Measurements from ENCODE around the gene RTN4IP1.
A peak's percentile ranks its signal among the peaks of the same experiment; 100 is the strongest.
"Not testable (repeated sequence)": the region's sequence is repeated elsewhere in the genome, so short reads cannot be mapped to it uniquely, and the experiment has no call there.

Gene RTN4IP1

DNA sequence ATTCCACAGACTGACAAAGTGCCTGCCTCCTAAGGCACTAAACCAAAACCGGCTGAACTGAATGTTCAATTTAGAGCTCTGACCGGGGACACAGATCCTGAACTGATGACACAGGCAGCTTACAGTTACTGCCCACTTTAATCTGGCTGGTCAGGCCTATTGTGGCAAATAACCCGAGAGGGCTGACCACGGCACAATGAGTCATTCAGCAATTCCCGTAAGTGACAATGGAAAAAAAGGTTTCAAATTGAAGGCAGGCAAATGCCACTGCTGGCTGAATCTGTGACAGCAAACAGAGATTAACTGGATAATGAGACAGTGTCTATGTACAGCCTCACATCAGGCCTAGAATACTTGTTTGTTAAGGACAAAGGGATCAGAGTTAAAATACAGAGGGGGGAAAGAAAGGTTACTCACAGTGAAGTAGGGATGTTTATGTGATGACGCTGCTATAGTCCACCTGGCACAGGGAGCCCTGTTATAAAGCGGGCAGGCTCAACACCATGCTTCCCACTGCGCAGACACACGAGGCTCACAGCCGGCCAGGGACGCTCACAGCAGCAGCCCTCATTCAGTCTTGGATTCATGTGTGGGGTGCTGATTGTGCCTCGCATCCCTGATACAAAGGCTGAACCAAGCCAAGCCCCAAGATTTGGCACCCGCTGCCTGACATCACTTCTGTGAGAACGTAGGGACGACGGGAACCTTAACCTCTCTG, 54.4 kb downstream of the RTN4IP1 start:
- DNase-seq: peak; percentile 49

DNA sequence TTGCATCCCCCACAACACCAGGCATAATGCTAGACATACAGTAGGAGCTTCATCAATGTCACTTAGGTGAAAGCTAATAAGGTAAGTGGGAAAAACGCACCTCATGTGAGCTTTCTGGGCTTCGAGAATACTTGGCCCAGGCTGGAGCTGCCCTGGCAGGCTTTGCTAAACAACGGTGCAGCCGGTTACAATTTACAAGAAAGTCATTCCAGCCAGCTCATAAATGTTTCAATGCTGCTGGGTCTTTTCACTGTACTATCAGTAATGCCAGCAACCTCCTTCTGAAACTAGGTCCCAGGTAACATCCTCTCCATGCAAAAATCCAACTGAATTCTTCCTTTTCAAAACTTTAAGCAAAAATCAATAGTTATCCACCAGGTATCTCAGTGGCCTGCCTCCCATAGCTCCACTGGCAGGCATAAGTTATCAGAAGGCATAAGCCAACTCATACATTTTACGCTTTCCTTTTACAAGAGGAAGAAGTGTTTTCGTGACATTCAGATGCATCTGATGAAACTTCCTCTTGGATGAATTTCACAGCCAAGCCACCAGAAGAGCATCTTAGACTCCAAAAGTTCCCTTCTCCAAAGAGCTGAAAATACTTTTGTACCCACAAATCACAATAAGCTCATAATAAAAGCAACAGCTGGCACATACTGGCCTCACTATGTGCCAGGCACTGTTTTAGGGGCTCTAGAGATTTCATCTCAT, 56.3 kb downstream of the RTN4IP1 start:
- no peak for DNase-seq

DNA sequence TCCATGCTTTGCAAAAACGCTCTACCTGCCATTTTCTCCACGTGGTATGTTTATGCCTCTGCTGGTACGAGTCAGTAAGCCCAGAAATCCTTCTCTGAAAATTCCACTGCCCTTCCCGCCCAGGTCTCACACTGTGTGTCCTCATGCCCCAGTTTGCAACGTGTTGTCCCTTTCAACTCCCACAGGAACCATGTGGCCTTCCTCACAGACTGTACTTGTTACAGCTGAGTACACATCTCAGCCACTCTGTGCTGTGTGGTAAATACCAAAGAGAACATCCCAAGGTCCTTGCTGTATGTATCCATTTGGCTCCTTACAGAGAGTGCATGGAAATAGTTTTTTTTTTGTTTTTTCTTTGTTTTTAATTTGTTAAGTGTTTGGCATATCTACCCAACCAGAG, 56.9 kb downstream of the RTN4IP1 start:
- DNase-seq: no peak

DNA sequence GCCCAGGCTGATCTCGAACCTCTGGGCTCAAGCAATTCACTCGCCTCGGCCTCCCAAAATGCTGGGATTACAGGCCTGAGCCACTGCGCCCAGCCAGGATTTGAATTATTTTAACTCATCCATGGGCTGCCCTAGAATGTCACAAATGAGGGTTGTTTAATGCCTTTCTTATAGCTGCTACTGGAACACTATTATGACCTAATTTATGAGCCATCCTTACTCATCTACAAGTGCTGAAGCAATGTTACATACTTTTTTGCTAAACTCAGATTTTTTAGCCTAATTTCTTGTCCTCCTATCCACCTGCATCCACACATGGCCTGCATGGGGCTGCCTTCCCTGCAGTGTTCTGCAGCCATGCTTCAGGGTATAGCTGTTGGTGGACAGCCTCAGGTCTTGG, 59.9 kb downstream of the RTN4IP1 start:
- DNase-seq: no peak

DNA sequence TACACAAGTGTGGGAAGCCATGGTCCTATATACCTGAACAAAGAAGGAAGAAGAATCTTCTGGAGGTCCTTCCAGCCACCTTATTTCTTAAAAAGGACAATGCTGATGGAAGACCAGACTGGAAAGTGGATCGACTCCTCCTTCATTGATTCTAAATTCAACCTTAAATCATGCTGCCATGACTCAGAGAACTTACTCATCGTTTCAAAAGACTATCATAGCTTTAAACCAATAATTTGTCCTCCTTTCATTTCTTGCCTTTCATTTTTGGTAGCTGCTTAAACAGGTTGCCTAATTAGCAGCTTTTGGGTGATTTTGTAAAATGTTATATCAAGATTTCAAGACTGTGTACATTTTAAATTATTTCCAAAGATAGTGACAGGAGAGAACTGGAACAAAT, 60.8 kb downstream of the RTN4IP1 start:
- DNase-seq: no peak

DNA sequence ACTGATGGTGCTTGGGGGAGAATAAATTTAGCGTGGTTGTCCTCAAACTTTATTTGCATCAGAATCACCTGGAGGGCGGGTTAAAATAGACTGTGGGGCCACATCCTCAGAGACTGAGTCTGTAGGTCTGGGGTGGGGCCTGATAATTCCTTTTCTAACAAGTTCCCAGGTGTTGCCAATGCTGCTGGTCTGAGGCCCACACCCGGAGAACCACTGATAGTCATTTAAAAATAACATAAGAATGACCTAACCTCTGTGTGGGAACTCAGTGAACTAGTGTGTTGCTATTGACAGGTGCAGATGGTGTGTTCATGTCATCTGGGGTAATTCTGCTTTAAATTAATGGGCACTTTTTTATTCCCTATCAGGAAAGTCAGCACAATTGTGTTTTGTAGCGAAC, 64.8 kb downstream of the RTN4IP1 start:
- DNase-seq: no peak

DNA sequence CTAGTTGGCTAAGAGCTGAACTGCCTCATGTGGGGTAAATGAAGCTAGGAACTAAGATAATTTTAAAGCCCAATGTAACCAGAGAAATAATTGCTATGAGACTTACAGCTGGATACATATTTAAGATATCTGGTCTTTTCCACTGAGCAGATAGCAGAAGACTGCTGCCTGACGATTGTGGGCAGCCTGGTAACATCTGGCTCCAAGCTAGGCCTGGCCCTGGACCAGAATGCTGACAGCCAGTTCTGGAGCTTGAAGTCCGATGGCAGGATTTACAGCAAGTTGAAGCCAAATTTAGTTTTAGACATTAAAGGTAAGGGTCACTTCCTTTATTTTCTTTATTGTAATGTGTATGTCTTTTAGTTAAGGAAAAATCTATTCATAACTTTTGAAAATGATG, 65.7 kb downstream of the RTN4IP1 start:
- no peak for DNase-seq

DNA sequence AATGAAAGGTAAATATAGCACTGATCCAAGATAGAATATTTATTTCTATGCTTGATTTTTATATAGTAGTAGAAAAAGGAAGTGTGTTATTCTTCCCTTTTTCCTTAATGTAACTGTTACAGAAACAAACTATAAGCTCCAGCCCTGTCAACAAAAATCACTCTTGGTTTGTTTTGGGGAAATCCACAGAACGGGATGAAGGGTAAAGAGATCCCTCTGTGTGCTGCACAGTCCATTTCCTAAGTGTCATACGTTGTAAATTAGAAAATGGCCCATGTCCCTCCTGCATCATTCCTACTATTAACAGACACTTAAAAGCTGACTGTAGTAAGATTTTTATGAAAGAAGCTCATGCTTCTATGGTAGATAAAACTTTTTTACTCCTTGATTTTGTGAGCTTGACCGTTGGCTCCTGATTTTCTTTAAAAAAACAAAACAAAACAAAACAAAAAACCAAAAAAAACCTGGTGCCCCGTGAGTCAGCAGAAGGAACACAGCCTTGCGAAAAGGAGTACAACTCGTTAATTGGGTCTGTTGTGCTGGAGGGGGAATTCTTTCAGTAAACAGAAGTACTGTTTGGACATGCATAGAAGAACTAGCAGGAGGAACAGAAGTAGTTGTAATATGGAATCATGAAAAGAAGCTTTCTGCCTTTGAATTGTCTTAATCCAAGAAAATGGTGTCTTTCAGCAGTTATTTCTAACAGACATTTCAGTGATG, 67.5 kb downstream of the RTN4IP1 start:
- DNase-seq: no peak

DNA sequence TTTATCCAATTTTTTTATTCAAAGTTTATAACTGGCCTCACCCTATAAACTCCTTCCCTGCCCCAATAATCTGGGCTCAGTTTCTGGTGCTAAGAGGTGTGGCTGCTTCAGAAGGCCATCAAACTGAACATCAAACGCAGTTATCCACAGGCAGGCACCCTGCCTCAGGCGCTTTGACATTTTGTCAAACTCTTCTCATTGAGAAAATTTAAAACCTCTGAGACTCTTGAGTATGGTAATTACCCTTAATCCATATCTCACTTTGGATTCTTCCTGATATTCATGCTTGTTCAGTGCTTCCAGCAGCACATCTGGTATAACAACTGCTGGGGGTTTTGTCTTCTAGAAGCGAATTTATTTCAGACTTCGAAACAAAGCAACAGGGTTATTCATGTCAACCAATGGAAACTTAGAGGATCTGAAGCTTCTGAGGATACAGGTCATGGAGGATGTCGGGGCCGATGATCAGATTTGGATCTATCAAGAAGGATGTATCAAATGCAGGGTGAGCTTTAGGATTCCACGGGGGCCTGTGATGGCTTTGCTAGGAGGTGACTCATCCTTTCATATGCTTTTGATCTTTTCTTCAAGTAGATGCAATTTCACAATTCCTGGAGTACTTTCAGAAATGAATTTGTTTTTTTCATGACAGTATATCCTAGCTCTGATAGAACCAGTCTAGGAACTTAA, 68.2 kb downstream of the RTN4IP1 start:
- no peak for DNase-seq

DNA sequence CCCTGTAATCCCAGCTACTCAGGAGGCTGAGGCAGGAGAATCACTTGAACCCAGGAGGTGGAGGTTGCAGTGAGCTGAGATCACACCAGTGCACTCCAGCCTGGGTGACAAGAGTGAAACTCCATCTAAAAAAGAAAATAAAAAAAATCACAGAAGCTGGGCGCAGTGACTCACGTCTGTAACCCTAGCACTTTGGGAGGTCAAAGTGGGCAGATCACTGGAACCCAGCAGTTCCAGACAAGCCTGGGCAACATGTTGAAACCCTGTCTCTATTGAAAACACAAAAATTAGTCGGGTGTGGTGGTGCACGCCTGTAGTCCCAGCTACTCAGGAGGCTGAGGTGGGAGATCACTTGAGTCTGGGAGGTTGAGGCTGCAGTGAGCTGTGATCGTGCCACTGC, 69.6 kb downstream of the RTN4IP1 start:
- not testable (repeated sequence) for DNase-seq

DNA sequence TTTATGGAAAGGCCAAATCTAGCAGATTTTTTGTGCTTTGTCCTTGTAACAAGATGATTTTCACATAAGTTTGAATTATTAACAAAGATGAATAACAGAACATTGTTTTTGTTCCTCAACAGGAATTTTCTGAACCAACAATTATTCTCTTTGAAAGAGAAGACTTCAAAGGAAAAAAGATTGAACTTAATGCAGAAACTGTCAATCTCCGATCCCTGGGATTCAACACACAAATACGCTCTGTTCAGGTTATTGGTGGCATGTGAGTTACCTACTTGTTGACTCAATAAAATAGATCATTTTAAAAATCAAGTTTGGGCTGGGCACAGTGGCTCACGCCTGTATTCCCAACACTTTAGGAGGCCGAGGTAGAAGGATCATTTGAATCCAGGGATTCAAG, 70.9 kb downstream of the RTN4IP1 start:
- no peak for DNase-seq

DNA sequence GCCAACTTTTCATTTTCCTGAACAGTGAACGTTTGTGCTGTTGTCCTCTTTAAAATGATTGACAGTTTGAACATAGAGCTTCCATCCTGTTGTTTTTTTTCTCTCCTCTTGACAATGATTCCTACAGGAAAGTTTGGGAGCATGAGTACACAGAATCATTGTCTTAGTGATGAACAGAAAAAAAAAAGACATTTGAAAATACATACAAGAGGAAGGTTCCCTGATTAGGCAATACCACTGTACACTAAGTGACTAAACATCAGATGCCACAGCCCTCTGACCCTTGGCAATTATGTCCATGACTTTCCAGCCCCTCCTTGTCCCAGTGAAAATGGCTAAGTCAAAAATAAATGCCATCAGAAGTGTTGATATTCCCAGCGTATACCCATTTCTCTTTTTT, 71.5 kb downstream of the RTN4IP1 start:
- no peak for DNase-seq

DNA sequence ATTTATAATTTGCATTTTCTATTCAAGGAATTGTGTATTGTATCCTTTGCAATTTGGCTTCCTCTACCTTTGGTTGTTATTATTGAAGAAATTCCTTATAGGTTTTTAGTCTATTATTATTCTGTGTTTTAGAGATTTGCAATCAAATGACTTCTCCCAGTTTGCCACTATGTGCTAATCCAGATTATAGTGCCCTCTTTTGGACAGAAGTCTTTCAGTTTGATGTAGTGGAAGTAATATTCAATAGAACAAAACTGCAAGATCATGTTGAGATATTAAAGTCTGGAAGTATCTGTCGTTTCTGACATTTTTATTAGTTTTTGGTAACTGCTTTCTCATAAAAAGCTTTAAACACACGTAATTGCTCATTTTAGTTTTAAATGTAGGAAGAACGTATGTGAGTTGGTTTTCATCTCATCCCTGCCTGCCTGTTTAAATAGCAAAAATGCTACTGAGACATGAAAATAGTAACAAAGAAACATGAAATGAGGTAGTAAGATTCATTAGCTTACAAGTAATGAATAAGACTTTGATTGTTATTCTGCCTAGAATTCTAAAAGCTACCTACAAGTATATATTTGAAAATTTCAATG, 72.8 kb downstream of the RTN4IP1 start:
- no peak for DNase-seq

DNA sequence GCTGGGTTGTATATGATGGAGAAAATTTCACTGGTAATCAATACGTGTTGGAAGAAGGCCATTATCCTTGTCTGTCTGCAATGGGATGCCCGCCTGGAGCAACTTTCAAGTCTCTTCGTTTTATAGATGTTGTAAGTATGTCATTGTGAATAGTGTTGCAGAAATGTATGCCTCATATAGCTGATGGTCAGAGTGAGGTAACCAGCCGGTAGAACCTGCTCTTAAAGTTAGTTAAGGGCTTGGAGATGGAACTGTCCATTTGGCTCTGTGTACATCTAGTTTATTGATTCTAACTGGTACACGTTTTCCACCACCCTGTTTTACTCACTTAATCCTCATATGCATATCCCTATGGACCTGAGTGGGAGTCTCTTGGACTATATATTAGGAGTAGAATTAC, 73.5 kb downstream of the RTN4IP1 start:
- no peak for DNase-seq

DNA sequence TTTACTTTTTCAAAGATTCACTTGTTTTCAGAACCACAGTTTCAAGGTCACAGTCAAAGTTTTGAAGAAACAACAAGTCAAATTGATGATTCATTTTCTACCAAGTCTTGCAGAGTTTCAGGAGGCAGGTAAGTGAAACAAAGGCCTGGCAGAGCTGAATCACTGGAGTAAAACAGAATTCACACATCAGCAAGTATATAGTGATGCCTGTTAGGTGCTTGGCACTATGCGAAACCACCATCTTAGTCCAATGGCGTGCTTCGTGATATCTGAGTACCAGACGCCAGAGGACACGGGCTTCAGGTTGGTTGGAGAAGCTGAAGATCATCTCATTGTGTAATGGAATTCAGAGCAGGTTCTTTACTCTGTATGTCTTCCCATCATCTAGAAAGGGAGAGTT, 75.9 kb downstream of the RTN4IP1 start:
- DNase-seq: no peak

DNA sequence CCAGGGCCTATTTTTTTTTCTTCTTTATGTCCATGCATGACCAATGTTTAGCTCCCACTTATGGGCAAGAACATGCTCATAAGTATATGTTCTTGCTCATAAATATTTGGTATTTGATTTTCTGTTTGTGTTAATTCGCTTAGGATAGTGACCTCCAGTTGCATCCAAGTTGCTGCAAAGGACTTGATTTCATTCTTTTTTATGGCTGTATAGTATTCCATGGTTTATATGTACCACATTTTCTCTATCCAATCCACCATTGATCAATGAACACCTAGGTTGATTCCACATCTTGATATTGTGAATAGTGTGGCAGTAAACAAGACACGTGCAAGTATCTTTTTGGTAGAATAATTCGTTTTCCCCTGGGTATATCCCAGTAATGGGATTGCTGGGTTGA, 78.1 kb downstream of the RTN4IP1 start:
- DNase-seq: no peak

DNA sequence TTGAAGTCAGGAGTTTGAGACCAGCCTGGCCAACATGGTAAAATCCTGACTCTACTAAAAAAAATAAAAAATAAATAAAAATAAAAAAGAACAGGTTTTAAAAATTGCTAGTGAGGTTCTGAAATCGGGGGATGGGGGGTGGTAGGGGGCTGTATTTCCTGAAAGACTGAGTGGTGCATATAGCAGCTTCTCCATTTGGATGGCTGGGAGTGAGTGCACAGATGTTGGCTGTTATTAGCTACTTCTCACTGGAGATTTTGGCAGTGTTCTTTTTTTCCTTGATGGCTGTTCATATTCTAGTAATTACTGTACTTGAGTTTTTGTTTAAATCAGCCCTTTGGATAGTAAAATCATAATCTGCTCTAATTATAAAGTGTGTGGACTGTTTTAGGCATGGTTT, 79.8 kb downstream of the RTN4IP1 start:
- no peak for DNase-seq

DNA sequence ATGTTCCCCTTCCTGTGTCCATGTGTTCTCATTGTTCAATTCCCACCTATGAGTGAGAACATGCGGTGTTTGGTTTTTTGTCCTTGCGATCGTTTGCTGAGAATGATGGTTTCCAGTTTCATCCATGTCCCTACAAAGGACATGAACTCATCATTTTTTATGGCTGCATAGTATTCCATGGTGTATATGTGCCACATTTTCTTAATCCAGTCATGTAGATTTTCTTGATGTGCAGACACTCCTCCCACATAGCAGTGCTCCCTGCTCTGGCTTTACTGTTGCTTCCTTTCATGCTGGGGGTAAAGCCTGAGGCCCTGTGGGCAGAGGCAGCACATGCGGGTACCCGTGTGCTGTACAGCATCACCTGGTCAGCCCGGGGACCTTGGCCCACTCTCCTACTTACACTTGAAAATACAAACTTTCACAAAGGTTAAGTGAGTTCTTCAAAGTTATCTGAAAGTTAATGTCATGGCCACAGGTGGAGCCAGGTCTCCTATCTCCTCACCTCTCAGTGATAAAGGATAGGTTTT, 80.3 kb downstream of the RTN4IP1 start:
- not testable (repeated sequence) for DNase-seq

DNA sequence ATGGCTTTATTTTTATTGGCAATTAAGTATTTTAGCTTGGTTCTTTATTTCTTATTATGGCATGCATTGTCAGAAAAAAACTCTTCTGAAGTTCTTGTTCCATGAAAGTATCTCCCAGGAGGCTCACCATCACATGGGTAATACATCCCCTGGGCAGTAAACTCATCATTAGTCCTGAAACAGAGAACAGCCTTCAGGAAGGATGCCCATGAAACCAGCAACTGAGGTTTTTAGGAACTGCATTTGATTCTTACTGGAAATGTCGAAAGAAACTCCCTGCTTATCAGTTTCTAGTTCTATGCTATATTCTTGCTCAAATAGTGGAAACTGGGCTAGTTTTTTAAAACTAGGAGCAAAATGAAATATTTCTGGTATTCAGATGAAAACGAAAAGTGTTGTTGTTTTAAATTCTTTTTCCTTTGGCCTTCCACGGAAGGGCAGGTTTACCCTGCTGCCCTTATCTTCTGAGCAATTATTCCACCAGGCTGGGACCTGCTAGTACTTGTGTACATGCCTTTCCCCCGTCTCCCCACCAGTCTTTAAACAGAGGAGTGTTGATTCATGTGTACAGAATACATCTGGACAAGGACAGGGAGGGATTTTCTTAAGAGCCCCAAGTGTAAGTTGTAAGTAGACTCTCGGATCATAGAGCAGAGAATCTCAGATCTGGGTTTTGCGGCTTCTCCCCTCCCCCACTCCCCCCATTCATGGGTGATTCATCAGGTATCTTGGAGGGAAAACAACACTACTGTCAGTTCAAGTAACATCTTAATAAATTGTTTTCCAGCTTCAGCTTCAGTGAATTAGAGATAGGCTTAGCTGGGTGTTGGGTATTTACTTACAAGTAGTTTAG, 81.5 kb downstream of the RTN4IP1 start:
- no peak for DNase-seq

DNA sequence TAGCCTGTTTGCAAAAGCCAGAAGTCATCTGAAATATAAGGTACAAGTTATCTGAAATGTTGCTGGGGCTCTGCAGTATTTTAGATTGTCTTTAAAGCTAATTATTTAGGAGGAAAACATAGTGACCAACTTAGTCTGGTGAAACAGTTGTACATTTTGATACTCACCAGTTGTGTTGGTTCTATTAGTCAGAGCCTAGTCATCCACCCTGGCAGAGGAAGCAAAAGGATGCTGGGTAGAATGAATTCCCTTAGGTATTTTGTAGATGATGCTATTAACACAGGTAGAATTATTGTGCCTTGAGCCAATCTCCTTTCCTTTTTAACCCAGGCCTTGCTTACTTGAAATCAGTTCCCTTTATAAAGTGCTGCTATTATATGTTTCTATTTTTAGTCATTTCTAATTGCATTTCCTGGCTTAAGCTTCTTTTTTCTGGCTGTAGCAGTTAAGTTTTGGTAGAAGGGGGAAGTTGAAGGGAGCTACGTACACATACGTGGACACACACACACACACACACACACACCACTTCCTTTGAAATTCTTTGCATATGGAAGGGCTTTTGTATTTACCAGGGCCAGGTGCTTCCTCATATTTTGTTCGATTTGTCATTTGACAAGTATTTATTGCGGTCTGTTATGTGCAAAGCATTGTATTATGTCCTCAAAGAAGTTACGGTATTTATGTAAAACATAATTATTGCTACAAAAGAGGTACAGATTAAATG, 82.4 kb downstream of the RTN4IP1 start:
- peak; percentile 48 for DNase-seq

DNA sequence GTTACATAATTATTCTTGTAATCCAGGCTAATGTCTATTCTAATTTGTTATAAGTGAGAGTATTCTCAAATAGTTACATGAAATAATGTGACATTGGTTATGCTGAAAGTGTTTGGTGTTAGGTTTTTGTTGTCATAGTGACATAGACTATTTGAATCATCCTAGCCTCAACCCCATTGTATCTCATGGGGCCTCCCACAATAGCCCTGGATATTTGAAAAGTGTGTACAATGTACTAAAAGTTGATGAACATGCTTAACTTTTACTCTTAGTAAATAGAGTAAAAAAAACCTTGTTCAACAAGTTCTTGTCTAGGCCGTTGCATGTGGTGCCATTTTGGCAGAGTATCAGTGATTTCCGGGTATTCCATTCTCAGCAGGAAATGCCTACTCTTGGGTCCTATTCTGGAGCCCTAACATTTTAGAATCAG, 83.0 kb downstream of the RTN4IP1 start:
- DNase-seq: no peak
